HepG2 (cell line): ENCODE results near the gene UQCC5. TPM values are rescaled to one million over a fixed set of nuclear protein-coding genes. Genes with fewer than 3 reads are reported as not detected.

Experiments
- BORCS8-MEF2B ChIP-seq: sonication (generic); formaldehyde crosslinking; IDR thresholded peaks from 2 replicates; pipeline ENCODE4 v1.8.0; 2022; ENCODE audit warnings: mild to moderate bottlenecking, missing genetic modification reagents
- ISL2 ChIP-seq: sonication (generic); formaldehyde crosslinking; IDR thresholded peaks from 2 replicates; pipeline ENCODE4 v1.5.0; 2020; ENCODE audit warnings: missing genetic modification reagents
- MAX ChIP-seq: IDR thresholded peaks from 2 replicates; pipeline ENCODE4 v1.6.1; 2012; ENCODE audit warnings: inconsistent platforms
- NFIB ChIP-seq: sonication (generic); formaldehyde crosslinking; IDR thresholded peaks from 2 replicates; pipeline ENCODE4 v1.9.0; 2021; ENCODE audit warnings: missing genetic modification reagents, mild to moderate bottlenecking, borderline replicate concordance
- NFIC ChIP-seq: IDR thresholded peaks from 2 replicates; pipeline ENCODE4 v1.6.1; 2012; ENCODE audit warnings: mild to moderate bottlenecking, low read length, inconsistent platforms
- POLR2A ChIP-seq, 2 experiments: IDR thresholded peaks; 2 replicates each; pipeline ENCODE4 v1.6.1; 2011; ENCODE audit warnings: low read depth in 2 of 2, low read length in 2 of 2, mild to moderate bottlenecking in 1 of 2, moderate library complexity in 1 of 2; ENCODE audit not compliant: insufficient read depth in 1 of 2
- RXRB ChIP-seq: IDR thresholded peaks from 2 replicates; pipeline ENCODE4 v1.6.1; 2016; ENCODE audit warnings: borderline replicate concordance, missing genetic modification reagents, missing compliant biosample characterization
- SOX6 ChIP-seq, 2 experiments: fragments of 450-650 bp in 1 of 2; sonication (generic) in 1 of 2; formaldehyde crosslinking in 1 of 2; IDR thresholded peaks; 2 replicates each; pipeline versions ENCODE4 v1.4.0 to v1.6.1; 2017 to 2020; ENCODE audit warnings: antibody characterized with exemption in 1 of 2, mild to moderate bottlenecking in 1 of 2, missing genetic modification reagents in 1 of 2
- THAP7 ChIP-seq: sonication (generic); formaldehyde crosslinking; IDR thresholded peaks from 2 replicates; pipeline ENCODE4 v1.8.1; 2023; ENCODE audit warnings: mild to moderate bottlenecking, missing genetic modification reagents
- ZBTB40 ChIP-seq, 2 experiments: fragments of 450-650 bp in 1 of 2; sonication (generic) in 1 of 2; formaldehyde crosslinking in 1 of 2; IDR thresholded peaks; 2 replicates each; pipeline versions ENCODE4 v1.6.1 to v1.8.0; 2016 to 2022; ENCODE audit warnings: antibody characterized with exemption in 1 of 2, mild to moderate bottlenecking in 1 of 2, missing genetic modification reagents in 1 of 2
- ZNF687 ChIP-seq: sonication (generic); formaldehyde crosslinking; IDR thresholded peaks from 2 replicates; pipeline ENCODE4 v1.5.1; 2020; ENCODE audit warnings: mild to moderate bottlenecking, missing genetic modification reagents, moderate library complexity
- polyA plus RNA-seq, 8 experiments: library from polyadenylated mRNA; depleted of rRNA in 3 of 8; stranded (reverse) in 7 of 8; unstranded in 1 of 8; fragments of >200 nt; fragmentation: Illumina TruSeq in 4 of 8; extraction: Trizol in 4 of 8; gene quantifications; 2 replicates each; pipeline versions ENCODE4 v1.2.1 to v1.2.3, GENCODE V29; 2011 to 2016; ENCODE audit warnings: low read depth in 4 of 8, missing spikeins in 1 of 8, mixed read lengths in 1 of 8; ENCODE audit not compliant: insufficient read depth in 1 of 8
- total RNA-seq, 5 experiments: library from RNA; depleted of rRNA; stranded (reverse); fragments of >200 nt; fragmentation: Illumina TruSeq; extraction: Trizol; gene quantifications; 2 replicates each; pipeline ENCODE4 v1.2.3, GENCODE V29; 2016; ENCODE audit warnings: low read depth in 1 of 5

The UQCC5 gene
- total and polyA plus RNA-seq, 2 of the 13 experiments (the other 11 are each of a cell fraction or from before 2014, with no cell fraction given): 15.4 to 29.5 TPM

- TF ChIP-seq ZBTB40 (IDR thresholded peaks at IDR 0.05) (no peak), ZBTB40 (CRISPR knock-in tag; IDR thresholded peaks at IDR 0.05) (no peak), ZNF687 (CRISPR knock-in tag) (peak; percentile 67), ISL2 (CRISPR knock-in tag) (no peak), NFIC (no peak), POLR2A (IDR thresholded peaks at IDR 0.05; ENCODE audit: insufficient read depth in 1 of 2, low read depth in 2 of 2, low read length in 2 of 2) (no peak), MAX (peak; percentile 37; the same call in 1 of the 2 replicates), NFIB (no peak), THAP7 (no peak), RXRB (0 out of 2 replicates have a peak, but pooled peaks have one; percentile 12), BORCS8-MEF2B (CRISPR knock-in tag) (no peak), SOX6 (IDR thresholded peaks at IDR 0.05) (no peak), SOX6 (CRISPR knock-in tag; IDR thresholded peaks at IDR 0.05) (no peak)
Observed at GRCh38 chr3:52495777-52496602, 40.4 kb upstream of the UQCC5 start (continued).
